GM12878 (cell line): ENCODE results near the gene SBF2. TPM values are rescaled to one million over a fixed set of nuclear protein-coding genes. Genes with fewer than 3 reads are reported as not detected.

Experiments used
- ATAC-seq: fragments of 200-7000 bp; cut with Tn5 transposase; 3 replicates; pipeline ENCODE4 v1.9.1; 2020; ENCODE audit warnings: mild to moderate bottlenecking, moderate library complexity
- BruUV-seq: library from RNA; stranded (reverse); fragments of 400-500 nt; replicated peaks from 2 replicates; lab custom pipeline; 2021; lab: Mats Ljungman, UMichigan
- CTCF ChIA-PET: fragments of 300-600 bp; sonication (Branson Sonifier 250); formaldehyde crosslinking; extraction: SDS; loops from one replicate; lab custom pipeline; 2021; ENCODE audit warnings: inconsistent platforms; lab: Yijun Ruan, JAX
- POLR2A ChIA-PET: fragments of 350-600 bp; formaldehyde crosslinking; extraction: SDS; loops from one replicate; lab custom pipeline; 2021; ENCODE audit warnings: inconsistent platforms; lab: Charles Lee
- RAD21 ChIA-PET: fragments of 300-600 bp; sonication (Branson Sonifier 250); formaldehyde crosslinking; loops from one replicate; lab custom pipeline; 2023; ENCODE audit warnings: antibody characterized with exemption; ENCODE audit not compliant: unreplicated experiment; lab: Charles Lee
- SMC1A ChIA-PET: fragments of 300-600 bp; sonication (Branson Sonifier 250); formaldehyde crosslinking; loops from one replicate; lab custom pipeline; 2023; ENCODE audit not compliant: unreplicated experiment, uncharacterized antibody; lab: Charles Lee
- DNase-seq: peaks from one replicate; pipeline ENCODE4 v3.0.0-alpha.2; 2011; ENCODE audit warnings: low read depth, low spot score
- FAIRE-seq: peaks from 3 replicates; lab custom pipeline; 2011; peaks lifted over from hg19 to GRCh38; lab: Jason Lieb, UNC
- H2AFZ ChIP-seq: 2 replicates; pipeline ENCODE4 v1.6.0; 2011; ENCODE audit warnings: low read depth, low read length, control low read depth; ENCODE audit not compliant: control insufficient read depth
- H3K27ac ChIP-seq: 2 replicates; pipeline ENCODE4 v1.5.1; 2011; ENCODE audit warnings: control low read depth; ENCODE audit not compliant: control insufficient read depth, insufficient read depth
- H3K27me3 ChIP-seq, 2 experiments: replicated peaks in 1 of 2; 2 replicates each; pipeline versions ENCODE4 v1.6.0 to v1.6.1; 2011; ENCODE audit warnings: low read length in 1 of 2; ENCODE audit not compliant: control insufficient read depth in 2 of 2, insufficient read depth in 2 of 2
- H3K36me3 ChIP-seq, 2 experiments: 2 replicates each; pipeline ENCODE4 v1.5.1; 2011; ENCODE audit warnings: low read length in 1 of 2; ENCODE audit not compliant: control insufficient read depth in 2 of 2, insufficient read depth in 2 of 2
- H3K4me1 ChIP-seq: 2 replicates; pipeline ENCODE4 v1.6.1; 2011; ENCODE audit warnings: mild to moderate bottlenecking, low read length, moderate library complexity, mixed read lengths; ENCODE audit not compliant: control insufficient read depth, insufficient read depth
- H3K4me2 ChIP-seq: 2 replicates; pipeline ENCODE4 v1.6.0; 2011; ENCODE audit warnings: control low read depth; ENCODE audit not compliant: control insufficient read depth, insufficient read depth
- H3K4me3 ChIP-seq: fragments of 200-600 bp; sonication (generic); 2 replicates; pipeline ENCODE4 v1.5.1; 2016
- H3K79me2 ChIP-seq: 2 replicates; pipeline ENCODE4 v1.6.0; 2011; ENCODE audit warnings: low read length; ENCODE audit not compliant: control insufficient read depth, insufficient read depth
- H3K9ac ChIP-seq: 2 replicates; pipeline ENCODE4 v1.8.0; 2011; ENCODE audit warnings: low read length, control low read depth, mixed read lengths; ENCODE audit not compliant: control insufficient read depth, insufficient read depth
- H3K9me3 ChIP-seq: replicated peaks from 3 replicates; pipeline ENCODE4 v1.5.1; 2011; ENCODE audit warnings: mild to moderate bottlenecking, low read length; ENCODE audit not compliant: control insufficient read depth, insufficient read depth
- H4K20me1 ChIP-seq: 2 replicates; pipeline ENCODE4 v1.6.0; 2011; ENCODE audit not compliant: control insufficient read depth, insufficient read depth
- ELK1 ChIP-seq: IDR thresholded peaks from 2 replicates; pipeline ENCODE4 v1.6.1; 2012; ENCODE audit warnings: low read depth, low read length, improper control_type of control experiment
- MAX ChIP-seq: IDR thresholded peaks from 2 replicates; pipeline ENCODE4 v1.6.1; 2012; ENCODE audit warnings: low read depth, low read length, improper control_type of control experiment
- PBX3 ChIP-seq: IDR thresholded peaks from 2 replicates; pipeline ENCODE4 v1.6.1; 2011; ENCODE audit warnings: mild to moderate bottlenecking, low read depth, low read length, moderate library complexity; ENCODE audit not compliant: insufficient replicate concordance
- POLR2AphosphoS5 ChIP-seq: IDR thresholded peaks from 2 replicates; pipeline ENCODE4 v1.6.1; 2011; ENCODE audit warnings: mild to moderate bottlenecking, low read length, inconsistent platforms
- RUNX3 ChIP-seq: IDR thresholded peaks from 2 replicates; pipeline ENCODE4 v1.6.1; 2012; ENCODE audit warnings: low read length, inconsistent platforms
- SREBF1 ChIP-seq: IDR thresholded peaks from 2 replicates; pipeline ENCODE4 v1.6.1; 2012; ENCODE audit warnings: mild to moderate bottlenecking, low read length
- SUZ12 ChIP-seq: fragments of 200-600 bp; sonication (generic); IDR thresholded peaks from one replicate; pipeline ENCODE4 v1.6.1; 2018; ENCODE audit warnings: antibody characterized with exemption, mild to moderate bottlenecking; ENCODE audit not compliant: unreplicated experiment
- ZBTB11 ChIP-seq: fragments of 450-650 bp; formaldehyde crosslinking; IDR thresholded peaks from 2 replicates; pipeline ENCODE4 v1.5.0; 2022; ENCODE audit warnings: mild to moderate bottlenecking, missing genetic modification characterization
- ZNF622 ChIP-seq: fragments of 450-650 bp; IDR thresholded peaks from 2 replicates; pipeline ENCODE4 v1.6.1; 2017; ENCODE audit warnings: mild to moderate bottlenecking, inconsistent platforms
- ZZZ3 ChIP-seq: IDR thresholded peaks from 2 replicates; pipeline ENCODE4 v1.6.1; 2011; ENCODE audit warnings: low read depth; ENCODE audit not compliant: control insufficient read depth, insufficient read length
- WGBS: methylation state at CpG from one replicate; pipeline ENCODE4 v1.1.6; 2016; ENCODE audit warnings: low lambda C conversion rate; ENCODE audit not compliant: insufficient replicate concordance, insufficient coverage; ENCODE audit errors: missing lambda C conversion rate; 5-methylcytosine and 5-hydroxymethylcytosine counted together
- in situ Hi-C: fragments of 300-500 bp; cut with MboI; formaldehyde crosslinking; loops from 9 replicates; pipeline ENCODE4 v1.14.3; 2018; ENCODE audit warnings: mixed read lengths
- intact Hi-C: fragments of 100-400 bp; cut with micrococcal nuclease; formaldehyde crosslinking; loops from one replicate; pipeline ENCODE4 v1.14.2; 2022; ENCODE audit not compliant: unreplicated experiment
- polyA plus RNA-seq, 11 experiments: library from polyadenylated mRNA; depleted of rRNA in 4 of 11; unstranded in 6 of 11; stranded (reverse) in 5 of 11; fragments of >200 nt; fragmentation: Nextera tagmentation in 4 of 11; fragmentation: Illumina TruSeq in 1 of 11; extraction: Ambion mirVana in 4 of 11; extraction: Trizol in 1 of 11; gene quantifications; 1 replicate in 1 of 11; 2 replicates in 10 of 11; pipeline versions ENCODE4 v1.2.1 to v1.2.3, GENCODE V29; 2011 to 2016; ENCODE audit warnings: inconsistent platforms in 2 of 11, missing spikeins in 2 of 11, low read depth in 1 of 11
- total RNA-seq, 4 experiments: library from RNA; depleted of rRNA in 3 of 4; stranded (reverse); fragments of >200 nt in 3 of 4; fragmentation: Illumina TruSeq in 1 of 4; extraction: Trizol in 1 of 4; gene quantifications; 2 replicates each; pipeline versions ENCODE4 v1.2.1 to v1.2.3, GENCODE V29; 2013 to 2021
- TF ChIP-seq, protein P1 (sequence below): fragments of 450-650 bp; IDR thresholded peaks from 2 replicates; pipeline ENCODE4 v1.6.1; 2017; ENCODE audit warnings: antibody characterized with exemption, mild to moderate bottlenecking, moderate library complexity
- TF ChIP-seq, protein P2 (sequence below): fragments of 450-650 bp; IDR thresholded peaks from 2 replicates; pipeline ENCODE4 v1.6.1; 2018; ENCODE audit warnings: borderline replicate concordance, mild to moderate bottlenecking; ENCODE audit not compliant: partially characterized antibody

The SBF2 gene
- total and polyA plus RNA-seq, 10 of the 15 experiments (the other 5 are each of a cell fraction or from before 2014, with no cell fraction given) = 0.24 to 2.3 (median 1.1) TPM

DNA sequence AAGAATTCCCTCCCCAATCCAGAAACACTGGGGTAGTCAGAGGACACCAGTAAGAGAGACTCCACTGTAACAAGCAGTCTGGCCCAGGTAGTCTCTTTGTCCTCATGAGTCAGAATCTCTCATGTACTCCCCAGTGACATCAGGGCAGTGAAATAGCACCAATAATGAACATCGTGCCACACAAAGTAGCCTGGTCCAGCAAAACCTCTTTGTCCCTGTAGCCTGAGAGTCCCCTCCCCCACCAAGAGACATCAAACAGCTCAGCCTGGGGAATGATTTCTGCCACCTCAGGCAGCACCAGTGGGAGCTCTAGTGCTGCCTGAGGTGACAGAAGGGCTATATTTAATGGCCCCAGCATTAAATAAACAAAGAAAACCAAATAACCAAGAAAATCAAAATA lies 88.1 kb downstream of the SBF2 start:
- Histone ChIP-seq H3K27ac (no peak overlapping the region), H3K4me2 (no peak overlapping the region), H3K36me3 (no peaks in the 10 kb centered on the region), H2AFZ (no peak overlapping the region), H3K79me2 (no peaks in the 10 kb centered on the region), H3K4me1 (no peaks in the 10 kb centered on the region), H3K9ac (no peak overlapping the region), H3K4me3 (no peak overlapping the region), H3K27me3 (peaks cover 0 to 5% of the 10 kb centered on the region in 2 experiments; a peak in 2 of 4 replicates), H3K9me3 (peaks cover 2% of the 10 kb centered on the region; the same call in 2 of the 3 replicates), H4K20me1 (no peaks in the 10 kb centered on the region)
- ChIA-PET RAD21 (no interaction called here), SMC1A (interaction anchor here (0.7 to 4.6 kb wide), 4 partner anchors 97 to 343 kb away, joined by 3 to 55 read pairs (median 8); partner anchors contain the start of gene ADM), POLR2A (no interaction called here), CTCF (interaction anchor here (1.3 to 9.7 kb wide), 3 partner anchors 98 to 118 kb away, joined by 3 to 91 read pairs (median 48); partner anchors contain the start of gene ADM)
- in situ Hi-C loops (loop anchor here (10.0 kb wide), 1 partner anchor 529 kb away; no protein-coding TSS in a partner anchor), intact Hi-C loops (loop anchor here (5.0 kb wide), 1 partner anchor 531 kb away; no protein-coding TSS in a partner anchor)
- BruUV-seq = no TSS peak
- 79% methylated on average over 1 of the region's 1 CpG for WGBS
- ATAC-seq = no peak
- DNase-seq = no peak
- no peak for FAIRE-seq
- TF ChIP-seq RUNX3 = no peak
- no peak for TF ChIP-seq ELK1
- no peak for TF ChIP-seq POLR2AphosphoS5
- no peak for TF ChIP-seq SREBF1
- no peak for TF ChIP-seq ZNF622
- no peak for TF ChIP-seq MAX
- no peak for TF ChIP-seq PBX3
- TF ChIP-seq SUZ12 = no peak
- no peak for TF ChIP-seq ZBTB11 (CRISPR knock-in tag)
- TF ChIP-seq, protein P1, sequence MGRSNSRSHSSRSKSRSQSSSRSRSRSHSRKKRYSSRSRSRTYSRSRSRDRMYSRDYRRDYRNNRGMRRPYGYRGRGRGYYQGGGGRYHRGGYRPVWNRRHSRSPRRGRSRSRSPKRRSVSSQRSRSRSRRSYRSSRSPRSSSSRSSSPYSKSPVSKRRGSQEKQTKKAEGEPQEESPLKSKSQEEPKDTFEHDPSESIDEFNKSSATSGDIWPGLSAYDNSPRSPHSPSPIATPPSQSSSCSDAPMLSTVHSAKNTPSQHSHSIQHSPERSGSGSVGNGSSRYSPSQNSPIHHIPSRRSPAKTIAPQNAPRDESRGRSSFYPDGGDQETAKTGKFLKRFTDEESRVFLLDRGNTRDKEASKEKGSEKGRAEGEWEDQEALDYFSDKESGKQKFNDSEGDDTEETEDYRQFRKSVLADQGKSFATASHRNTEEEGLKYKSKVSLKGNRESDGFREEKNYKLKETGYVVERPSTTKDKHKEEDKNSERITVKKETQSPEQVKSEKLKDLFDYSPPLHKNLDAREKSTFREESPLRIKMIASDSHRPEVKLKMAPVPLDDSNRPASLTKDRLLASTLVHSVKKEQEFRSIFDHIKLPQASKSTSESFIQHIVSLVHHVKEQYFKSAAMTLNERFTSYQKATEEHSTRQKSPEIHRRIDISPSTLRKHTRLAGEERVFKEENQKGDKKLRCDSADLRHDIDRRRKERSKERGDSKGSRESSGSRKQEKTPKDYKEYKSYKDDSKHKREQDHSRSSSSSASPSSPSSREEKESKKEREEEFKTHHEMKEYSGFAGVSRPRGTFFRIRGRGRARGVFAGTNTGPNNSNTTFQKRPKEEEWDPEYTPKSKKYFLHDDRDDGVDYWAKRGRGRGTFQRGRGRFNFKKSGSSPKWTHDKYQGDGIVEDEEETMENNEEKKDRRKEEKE = no peak
- TF ChIP-seq, protein P2, sequence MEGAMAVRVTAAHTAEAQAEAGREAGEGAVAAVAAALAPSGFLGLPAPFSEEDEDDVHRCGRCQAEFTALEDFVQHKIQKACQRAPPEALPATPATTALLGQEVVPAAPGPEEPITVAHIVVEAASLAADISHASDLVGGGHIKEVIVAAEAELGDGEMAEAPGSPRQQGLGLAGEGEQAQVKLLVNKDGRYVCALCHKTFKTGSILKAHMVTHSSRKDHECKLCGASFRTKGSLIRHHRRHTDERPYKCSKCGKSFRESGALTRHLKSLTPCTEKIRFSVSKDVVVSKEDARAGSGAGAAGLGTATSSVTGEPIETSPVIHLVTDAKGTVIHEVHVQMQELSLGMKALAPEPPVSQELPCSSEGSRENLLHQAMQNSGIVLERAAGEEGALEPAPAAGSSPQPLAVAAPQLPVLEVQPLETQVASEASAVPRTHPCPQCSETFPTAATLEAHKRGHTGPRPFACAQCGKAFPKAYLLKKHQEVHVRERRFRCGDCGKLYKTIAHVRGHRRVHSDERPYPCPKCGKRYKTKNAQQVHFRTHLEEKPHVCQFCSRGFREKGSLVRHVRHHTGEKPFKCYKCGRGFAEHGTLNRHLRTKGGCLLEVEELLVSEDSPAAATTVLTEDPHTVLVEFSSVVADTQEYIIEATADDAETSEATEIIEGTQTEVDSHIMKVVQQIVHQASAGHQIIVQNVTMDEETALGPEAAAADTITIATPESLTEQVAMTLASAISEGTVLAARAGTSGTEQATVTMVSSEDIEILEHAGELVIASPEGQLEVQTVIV = no peak
- TF ChIP-seq ZZZ3 = no peak
